HG03025 (cell line): ENCODE data around the gene FAM111A.
"Not testable (repeated sequence)": the region's sequence is repeated elsewhere in the genome, so short reads cannot be mapped to it uniquely, and the experiment has no call there.

Experiments used
- ATAC-seq: cut with Tn5 transposase; IDR thresholded peaks from one replicate; pipeline ENCODE4 v1.9.1; 2021; ENCODE audit warnings: mild to moderate bottlenecking, moderate library complexity; ENCODE audit not compliant: unreplicated experiment, low FRiP score

The FAM111A gene

GRCh38 chr11:59142530-59143507 lies at the start of gene FAM111A:
Gene FAM111A (plus strand): TSS chr11:59142856. CDS start chr11:59148873, 6,017 bp downstream.
- peak; percentile 76 for ATAC-seq

GRCh38 chr11:59093576-59093975 lies 49.1 kb upstream of the FAM111A start:
- not testable (repeated sequence) for ATAC-seq

- peak; percentile 76 for ATAC-seq
Measured at GRCh38 chr11:59095225-59095624, 47.4 kb upstream of the FAM111A start.

- ATAC-seq: not testable (repeated sequence)
Measured at GRCh38 chr11:59095972-59096575, 46.6 kb upstream of the FAM111A start.

GRCh38 chr11:59097113-59097708 lies 45.4 kb upstream of the FAM111A start:
- ATAC-seq: no peak

- ATAC-seq: peak; percentile 41
Measured at GRCh38 chr11:59097938-59098337, 44.7 kb upstream of the FAM111A start.

- peak; percentile 68 for ATAC-seq
Measured at GRCh38 chr11:59102259-59102765, 40.3 kb upstream of the FAM111A start.

- ATAC-seq: peak; percentile 65
Measured at GRCh38 chr11:59106363-59107336, 36.0 kb upstream of the FAM111A start, which contains the start of gene FAM111B. Gene FAM111B (plus strand): TSS chr11:59107237. CDS start chr11:59109626, 2,389 bp downstream.

- ATAC-seq: peak; percentile 44
Measured at GRCh38 chr11:59107721-59108120, 34.9 kb upstream of the FAM111A start.

- ATAC-seq: no peak
Measured at GRCh38 chr11:59112494-59112893, 30.2 kb upstream of the FAM111A start.

GRCh38 chr11:59114344-59114743 lies 28.3 kb upstream of the FAM111A start:
- ATAC-seq: no peak

GRCh38 chr11:59115553-59115952 lies 27.1 kb upstream of the FAM111A start:
- ATAC-seq: no peak

GRCh38 chr11:59117774-59118173 lies 24.9 kb upstream of the FAM111A start:
- ATAC-seq: no peak

GRCh38 chr11:59119826-59120225 lies 22.8 kb upstream of the FAM111A start:
- no peak for ATAC-seq

- peak; percentile 96 for ATAC-seq
Measured at GRCh38 chr11:59135648-59136461, 6.8 kb upstream of the FAM111A start.

GRCh38 chr11:59136551-59136950 lies 6.1 kb upstream of the FAM111A start:
- ATAC-seq: not testable (repeated sequence)

- ATAC-seq: no peak
Measured at GRCh38 chr11:59137190-59137589, 5.5 kb upstream of the FAM111A start.

GRCh38 chr11:59138643-59139042 lies 4.0 kb upstream of the FAM111A start:
- no peak for ATAC-seq

- no peak for ATAC-seq
Measured at GRCh38 chr11:59141191-59141590, 1.5 kb upstream of the FAM111A start.
